MM.1S (cell line): Measurements from ENCODE around the gene VMP1.

Experiments used
- EZH2 ChIP-seq: fragments of 300-600 bp; sonication (generic); optimal IDR thresholded peaks from 2 replicates; pipeline ENCODE3; 2017; ENCODE audit warnings: low read depth, mild to moderate bottlenecking, antibody characterized with exemption, low read length, mixed read lengths
- TF ChIP-seq, protein P1 (sequence below): fragments of 300-600 bp; sonication (generic); IDR thresholded peaks from 2 replicates; pipeline ENCODE4 v1.5.1; 2016; ENCODE audit warnings: antibody characterized with exemption, low read length, mixed read lengths

GRCh38 chr17:59844884-59845594, 137.6 kb downstream of the VMP1 start:
- TF ChIP-seq, protein P1, sequence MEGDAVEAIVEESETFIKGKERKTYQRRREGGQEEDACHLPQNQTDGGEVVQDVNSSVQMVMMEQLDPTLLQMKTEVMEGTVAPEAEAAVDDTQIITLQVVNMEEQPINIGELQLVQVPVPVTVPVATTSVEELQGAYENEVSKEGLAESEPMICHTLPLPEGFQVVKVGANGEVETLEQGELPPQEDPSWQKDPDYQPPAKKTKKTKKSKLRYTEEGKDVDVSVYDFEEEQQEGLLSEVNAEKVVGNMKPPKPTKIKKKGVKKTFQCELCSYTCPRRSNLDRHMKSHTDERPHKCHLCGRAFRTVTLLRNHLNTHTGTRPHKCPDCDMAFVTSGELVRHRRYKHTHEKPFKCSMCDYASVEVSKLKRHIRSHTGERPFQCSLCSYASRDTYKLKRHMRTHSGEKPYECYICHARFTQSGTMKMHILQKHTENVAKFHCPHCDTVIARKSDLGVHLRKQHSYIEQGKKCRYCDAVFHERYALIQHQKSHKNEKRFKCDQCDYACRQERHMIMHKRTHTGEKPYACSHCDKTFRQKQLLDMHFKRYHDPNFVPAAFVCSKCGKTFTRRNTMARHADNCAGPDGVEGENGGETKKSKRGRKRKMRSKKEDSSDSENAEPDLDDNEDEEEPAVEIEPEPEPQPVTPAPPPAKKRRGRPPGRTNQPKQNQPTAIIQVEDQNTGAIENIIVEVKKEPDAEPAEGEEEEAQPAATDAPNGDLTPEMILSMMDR: no peak
- TF ChIP-seq EZH2: no peak
